LNCAP (cell line): ENCODE data around the gene CLDN16.

ENCODE experiments used
- CTCF ChIP-seq: fragments of 450-650 bp; IDR thresholded peaks from 2 replicates; pipeline ENCODE4 v1.5.1; 2017; ENCODE audit warnings: mild to moderate bottlenecking

CLDN16 gene

GRCh38 chr3:190381441-190381840, 6.5 kb upstream of the CLDN16 start:
- no peak for TF ChIP-seq CTCF

- TF ChIP-seq CTCF: no peak
Measured at GRCh38 chr3:190382082-190382481, 5.9 kb upstream of the CLDN16 start.

GRCh38 chr3:190384309-190384756, 3.6 kb upstream of the CLDN16 start:
- peak; percentile 99 for TF ChIP-seq CTCF

- no peak for TF ChIP-seq CTCF
Measured at GRCh38 chr3:190385731-190386688, 2.0 kb upstream of the CLDN16 start.

- TF ChIP-seq CTCF: no peak
Measured at GRCh38 chr3:190388703-190389102, 740 bp downstream of the CLDN16 start.

- TF ChIP-seq CTCF: no peak
Measured at GRCh38 chr3:190396001-190396400, 8.0 kb downstream of the CLDN16 start.

- no peak for TF ChIP-seq CTCF
Measured at GRCh38 chr3:190397889-190398288, 9.9 kb downstream of the CLDN16 start.
